ENCODE results near the gene RNF208.

DNA sequence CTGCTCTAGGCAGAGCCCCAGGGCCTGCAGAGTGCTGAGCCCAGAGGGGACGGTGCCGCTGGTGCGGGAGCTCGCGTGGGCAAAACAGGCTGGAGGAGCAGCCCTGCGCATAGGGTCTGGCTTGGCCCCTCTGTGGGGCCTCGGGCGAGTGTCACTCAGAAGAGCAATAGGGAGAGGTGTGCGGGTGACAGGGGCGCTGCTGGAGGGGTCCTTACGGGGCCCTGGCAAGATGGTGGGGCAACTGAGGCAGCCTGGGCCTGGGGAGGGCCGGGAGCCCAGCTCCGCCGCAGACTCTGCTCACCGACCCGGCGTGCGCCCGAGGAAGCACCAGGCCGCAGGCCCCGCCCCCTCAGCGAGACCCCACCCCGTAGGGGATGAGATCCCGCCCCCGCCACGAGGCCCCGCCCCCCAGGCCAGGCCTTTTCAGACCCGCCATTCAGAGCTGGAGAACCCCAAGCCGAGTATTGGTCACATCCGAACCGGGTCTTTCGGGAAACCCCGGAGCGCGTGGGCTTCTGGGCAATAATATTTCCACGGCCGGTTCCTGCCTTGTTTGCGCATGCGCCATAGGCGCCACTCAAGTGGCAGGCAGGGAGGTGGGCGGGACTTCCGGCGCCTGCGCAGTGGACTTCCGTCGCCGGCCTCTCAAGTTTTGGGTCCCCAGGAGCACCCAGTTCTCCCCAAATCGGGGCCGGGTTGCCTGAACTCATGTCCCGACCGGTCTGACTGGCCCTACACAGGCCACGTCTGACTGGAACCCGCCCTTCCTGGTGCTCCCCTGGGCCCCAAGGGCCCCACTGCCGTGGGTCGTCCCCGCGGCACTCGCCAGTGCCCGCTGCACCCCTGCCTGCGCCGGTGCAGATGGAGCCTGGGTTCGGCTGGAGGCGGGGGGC is 1.3 kb upstream of the RNF208 start:
- no peak for TF ChIP-seq CTCF (conservative IDR thresholded peaks at IDR 0.05)
- no peak for TF ChIP-seq EZH2 (IDR thresholded peaks at IDR 0.05; ENCODE audit: low read depth)
